Limb (tissue), 2 donors: Measurements from ENCODE around the gene SPON2.

ENCODE experiments used
- DNase-seq, 2 donors: peaks; one replicate each; pipeline ENCODE4 v3.0.0-alpha.2; 2016; ENCODE audit errors: extremely low spot score in 2 of 2

SPON2 gene

GRCh38 chr4:1172971-1173757, 781 bp upstream of the SPON2 start:
- no peak for DNase-seq

- DNase-seq: peak in 1 of 2 donors; percentile 69
Measured at GRCh38 chr4:1171311-1172227, 814 bp downstream of the SPON2 start.

GRCh38 chr4:1170976-1171310, 1.4 kb downstream of the SPON2 start:
- no peak for DNase-seq

GRCh38 chr4:1170156-1170975, 2.0 kb downstream of the SPON2 start:
- no peak for DNase-seq

GRCh38 chr4:1169691-1170096, 2.7 kb downstream of the SPON2 start:
- DNase-seq: no peak

GRCh38 chr4:1169171-1169671, 3.2 kb downstream of the SPON2 start:
- DNase-seq: no peak

- no peak for DNase-seq
Measured at GRCh38 chr4:1168191-1169101, 3.9 kb downstream of the SPON2 start.

- DNase-seq: peak; percentile 76 to 87
Measured at GRCh38 chr4:1167244-1167949, 5.0 kb downstream of the SPON2 start.

- DNase-seq: no peak
Measured at GRCh38 chr4:1166509-1167243, 5.7 kb downstream of the SPON2 start.

- DNase-seq: no peak
Measured at GRCh38 chr4:1164956-1165545, 7.3 kb downstream of the SPON2 start.

GRCh38 chr4:1164444-1164843, 7.9 kb downstream of the SPON2 start:
- no peak for DNase-seq

- DNase-seq: no peak
Measured at GRCh38 chr4:1164040-1164439, 8.3 kb downstream of the SPON2 start.

GRCh38 chr4:1160351-1160750, 12.0 kb downstream of the SPON2 start:
- DNase-seq: no peak

GRCh38 chr4:1156069-1156468, 16.3 kb downstream of the SPON2 start:
- DNase-seq: no peak

- DNase-seq: no peak
Measured at GRCh38 chr4:1155314-1155713, 17.1 kb downstream of the SPON2 start.

- no peak for DNase-seq
Measured at GRCh38 chr4:1154523-1155182, 17.7 kb downstream of the SPON2 start.

GRCh38 chr4:1154126-1154522, 18.3 kb downstream of the SPON2 start:
- DNase-seq: no peak

GRCh38 chr4:1153567-1154090, 18.8 kb downstream of the SPON2 start:
- no peak for DNase-seq
